Measurements from ENCODE around the gene GFER.

Gene GFER

DNA sequence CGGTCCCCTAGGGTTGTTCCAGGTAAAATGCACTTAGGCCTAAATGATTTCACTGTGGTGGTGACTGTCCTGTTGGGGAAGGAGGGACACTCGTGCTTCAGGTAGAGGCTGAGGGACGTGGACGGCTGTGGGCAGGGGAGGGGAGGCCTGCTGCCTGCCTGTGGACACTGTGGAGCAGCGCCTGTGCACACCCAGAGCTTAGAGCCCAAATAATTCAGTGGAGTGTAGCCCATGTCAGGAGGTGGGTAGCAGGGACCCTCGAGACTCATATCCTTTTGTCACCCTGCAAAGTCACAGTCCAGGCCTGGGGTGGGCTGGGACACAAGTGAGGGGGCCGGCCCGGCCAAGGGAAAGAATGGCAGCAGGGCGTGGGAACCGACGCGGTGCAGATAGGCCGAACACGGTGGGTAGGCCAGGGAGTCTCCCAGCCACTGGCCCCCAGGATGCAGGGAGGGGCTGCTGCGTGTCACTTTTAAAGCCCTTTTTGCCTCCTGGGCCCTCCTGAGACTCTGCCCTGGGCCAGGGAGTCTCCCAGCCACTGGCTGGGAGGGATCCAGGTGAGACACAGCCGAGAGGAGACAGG lies 42.0 kb downstream of the GFER start:
- Histone ChIP-seq H3K27me3 (no peaks in the 10 kb centered on the region), H3K4me1 (0 out of 2 replicates have a peak, but pooled peaks cover 4% of the 10 kb centered on the region), H3K4me3 (ENCODE audit: low read depth, low read length) (no peak overlapping the region), H3K36me3 (no peaks in the 10 kb centered on the region), H3K9me3 (no peaks in the 10 kb centered on the region)
- TF ChIP-seq, protein P1, sequence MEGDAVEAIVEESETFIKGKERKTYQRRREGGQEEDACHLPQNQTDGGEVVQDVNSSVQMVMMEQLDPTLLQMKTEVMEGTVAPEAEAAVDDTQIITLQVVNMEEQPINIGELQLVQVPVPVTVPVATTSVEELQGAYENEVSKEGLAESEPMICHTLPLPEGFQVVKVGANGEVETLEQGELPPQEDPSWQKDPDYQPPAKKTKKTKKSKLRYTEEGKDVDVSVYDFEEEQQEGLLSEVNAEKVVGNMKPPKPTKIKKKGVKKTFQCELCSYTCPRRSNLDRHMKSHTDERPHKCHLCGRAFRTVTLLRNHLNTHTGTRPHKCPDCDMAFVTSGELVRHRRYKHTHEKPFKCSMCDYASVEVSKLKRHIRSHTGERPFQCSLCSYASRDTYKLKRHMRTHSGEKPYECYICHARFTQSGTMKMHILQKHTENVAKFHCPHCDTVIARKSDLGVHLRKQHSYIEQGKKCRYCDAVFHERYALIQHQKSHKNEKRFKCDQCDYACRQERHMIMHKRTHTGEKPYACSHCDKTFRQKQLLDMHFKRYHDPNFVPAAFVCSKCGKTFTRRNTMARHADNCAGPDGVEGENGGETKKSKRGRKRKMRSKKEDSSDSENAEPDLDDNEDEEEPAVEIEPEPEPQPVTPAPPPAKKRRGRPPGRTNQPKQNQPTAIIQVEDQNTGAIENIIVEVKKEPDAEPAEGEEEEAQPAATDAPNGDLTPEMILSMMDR (IDR thresholded peaks at IDR 0.05; ENCODE audit: low read depth, low read length), result no peak
- no peak for DNase-seq

DNA sequence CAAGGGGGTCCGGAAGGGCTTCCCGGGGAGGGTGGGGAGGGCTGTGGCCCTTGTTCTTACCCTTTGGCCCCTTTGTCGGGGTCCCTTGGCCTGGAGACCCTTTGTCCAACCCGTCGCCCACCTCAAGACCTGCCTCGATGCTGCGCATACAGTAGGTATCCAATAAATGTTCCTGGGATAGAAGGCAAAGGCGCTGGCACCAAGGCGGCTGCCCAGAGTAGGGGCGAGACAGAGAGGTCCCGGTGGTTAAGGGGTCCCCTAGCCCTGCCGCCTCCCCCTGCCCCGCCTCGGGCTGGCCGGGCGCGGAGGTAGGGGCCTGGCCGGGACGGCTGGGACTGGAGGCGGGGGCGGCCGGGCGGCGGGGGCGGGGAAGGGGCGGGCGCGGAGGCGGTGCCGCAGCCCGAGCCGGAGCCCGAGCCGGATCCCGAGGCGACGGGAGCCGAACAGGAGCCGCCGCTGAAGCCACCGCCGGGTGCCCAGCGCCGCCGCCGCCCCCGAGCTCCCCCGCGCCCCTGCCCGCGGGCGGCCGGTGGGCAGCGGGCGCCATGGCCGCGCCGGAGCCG lies 42.5 kb downstream of the GFER start, which contains the start of gene NHERF2:
NHERF2 (plus strand) TSS at position 442 of the 563 bp plus-strand sequence; CDS start at position 546, 104 bp downstream.
- TF ChIP-seq, protein P1 (IDR thresholded peaks at IDR 0.05; ENCODE audit: low read depth, low read length), result no peak
- 0 out of 2 replicates have a peak, but pooled peaks cover 4% of the 10 kb centered on the region for H3K4me1 ChIP-seq
- no peaks in the 10 kb centered on the region for H3K27me3 ChIP-seq
- H3K36me3 ChIP-seq, result no peaks in the 10 kb centered on the region
- H3K4me3 ChIP-seq (ENCODE audit: low read depth, low read length), result peak within 1 kb of the TSS; percentile 33
- no peak for DNase-seq
- no peaks in the 10 kb centered on the region for H3K9me3 ChIP-seq

DNA sequence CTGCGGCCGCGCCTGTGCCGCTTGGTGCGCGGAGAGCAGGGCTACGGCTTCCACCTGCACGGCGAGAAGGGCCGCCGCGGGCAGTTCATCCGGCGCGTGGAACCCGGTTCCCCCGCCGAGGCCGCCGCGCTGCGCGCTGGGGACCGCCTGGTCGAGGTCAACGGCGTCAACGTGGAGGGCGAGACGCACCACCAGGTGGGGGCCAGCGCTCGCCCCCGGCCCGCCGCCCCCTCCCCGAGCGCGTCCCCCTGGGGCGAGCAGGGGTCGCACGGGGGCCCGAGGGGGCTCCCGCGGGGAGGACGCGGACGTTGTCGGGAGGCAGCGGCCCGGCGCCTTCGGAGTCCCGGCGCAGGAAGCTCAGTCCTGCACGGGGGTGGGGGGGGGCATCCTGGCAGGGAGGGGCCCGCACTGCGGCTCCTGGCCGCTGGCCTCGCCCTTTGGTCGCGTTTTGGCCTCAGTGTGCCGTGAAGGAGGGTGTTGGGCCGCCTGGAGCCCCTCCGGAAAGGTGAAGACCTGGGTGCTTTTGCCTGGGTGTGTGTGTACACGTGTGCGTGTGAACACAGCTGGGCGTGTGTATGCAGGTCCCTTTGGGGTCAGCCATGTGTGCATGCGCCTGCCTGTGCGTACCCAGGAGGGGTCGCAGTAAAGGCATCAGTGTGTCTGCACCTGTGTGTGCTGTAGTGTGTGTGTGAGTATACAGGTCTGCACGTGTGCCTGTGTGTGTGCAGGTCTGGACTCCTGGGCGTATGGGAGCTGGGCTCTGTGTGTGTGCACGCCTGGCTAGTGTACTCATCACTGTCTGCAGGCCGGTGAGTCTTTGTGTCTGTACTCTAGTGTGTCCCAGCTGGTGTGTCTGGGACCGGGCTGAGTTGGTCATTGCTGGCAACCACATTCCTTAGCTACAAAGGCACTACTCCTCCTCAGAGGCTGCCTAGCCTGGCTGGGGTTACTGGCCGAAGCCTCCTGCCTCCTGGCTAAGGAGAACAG lies 43.3 kb downstream of the GFER start:
- no peaks in the 10 kb centered on the region for H3K27me3 ChIP-seq
- TF ChIP-seq, protein P1 (IDR thresholded peaks at IDR 0.05; ENCODE audit: low read depth, low read length), result no peak
- H3K4me1 ChIP-seq, result 0 out of 2 replicates have a peak, but pooled peaks cover 4% of the 10 kb centered on the region
- no peak for DNase-seq
- peak overlapping the region; percentile 33 for H3K4me3 ChIP-seq (ENCODE audit: low read depth, low read length)
- H3K36me3 ChIP-seq, result no peaks in the 10 kb centered on the region
- H3K9me3 ChIP-seq, result no peaks in the 10 kb centered on the region

DNA sequence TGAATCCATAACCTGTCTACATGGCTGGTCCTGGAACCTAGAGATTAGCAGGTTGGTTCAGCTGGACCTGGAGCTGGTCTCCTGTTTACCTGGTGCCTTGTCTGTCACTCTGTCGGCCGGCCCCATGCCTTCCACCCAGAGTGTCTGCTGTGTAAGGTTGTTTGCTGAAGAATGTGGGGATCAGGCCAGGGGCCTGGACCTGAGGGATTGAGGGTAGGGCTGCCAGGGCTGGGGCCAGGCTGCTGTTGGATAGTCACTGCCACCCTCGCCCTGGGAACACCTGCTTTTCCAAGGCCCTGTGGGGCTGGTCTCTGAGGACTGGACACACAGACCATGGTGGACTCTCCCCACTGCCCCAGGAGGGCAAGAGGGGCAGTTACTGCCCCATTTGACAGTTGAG lies 44.2 kb downstream of the GFER start:
- H3K4me3 ChIP-seq (ENCODE audit: low read depth, low read length), result no peak overlapping the region

DNA sequence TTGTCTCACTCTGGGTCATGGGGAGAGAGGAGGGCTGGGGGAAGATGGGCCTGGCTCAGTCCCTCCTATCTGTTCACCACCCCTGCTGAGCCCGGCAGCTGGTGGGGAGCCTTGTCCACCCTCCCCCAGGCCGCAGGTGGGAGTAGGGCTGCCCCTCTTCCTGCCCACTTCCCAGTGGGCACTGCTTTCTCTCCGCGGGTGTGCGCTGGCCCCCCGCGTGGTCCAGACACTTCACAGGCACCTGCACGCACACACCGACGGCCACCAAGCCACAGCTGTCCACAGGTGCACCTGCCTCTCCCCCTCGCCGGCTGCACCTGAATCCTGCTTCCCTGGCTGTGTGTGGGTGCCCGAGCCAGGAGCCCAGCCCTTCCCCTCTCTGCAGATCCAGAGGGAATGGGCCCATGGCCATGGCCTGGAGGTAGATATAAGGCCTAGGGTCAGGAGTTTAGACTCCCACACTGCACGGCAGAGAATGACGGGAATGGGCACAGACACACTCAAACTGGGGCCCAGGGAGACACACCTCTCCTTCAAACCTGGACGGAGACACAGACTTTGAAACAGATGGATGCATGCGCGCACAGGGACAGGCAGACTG lies 44.7 kb downstream of the GFER start:
- Histone ChIP-seq H3K4me1 (peaks cover 6% of the 10 kb centered on the region), H3K36me3 (no peaks in the 10 kb centered on the region), H3K9me3 (no peaks in the 10 kb centered on the region), H3K4me3 (ENCODE audit: low read depth, low read length) (no peak overlapping the region), H3K27me3 (no peaks in the 10 kb centered on the region)
- no peak for DNase-seq
- TF ChIP-seq, protein P1 (IDR thresholded peaks at IDR 0.05; ENCODE audit: low read depth, low read length), result no peak

More for the DNA sequence above, 44.2 kb downstream of the GFER start:
- DNase-seq, result no peak
- Histone ChIP-seq H3K36me3 (no peaks in the 10 kb centered on the region), H3K27me3 (no peaks in the 10 kb centered on the region), H3K9me3 (no peaks in the 10 kb centered on the region), H3K4me1 (0 out of 2 replicates have a peak, but pooled peaks cover 4% of the 10 kb centered on the region)
- TF ChIP-seq, protein P1 (IDR thresholded peaks at IDR 0.05; ENCODE audit: low read depth, low read length), result no peak
